Progenitor cell of endocrine pancreas (in vitro differentiated cells): ENCODE results near the gene ACD. TPM values are rescaled to one million over a fixed set of nuclear protein-coding genes. Genes with fewer than 3 reads are reported as not detected.

Experiments
- DNase-seq: peaks from one replicate; pipeline ENCODE4 v3.0.0; 2021; ENCODE audit warnings: low spot score; ENCODE audit not compliant: unreplicated experiment
- H3K27ac Mint-ChIP-seq: 2 replicates; pipeline ENCODE4 v1.8.0; 2021; ENCODE audit warnings: mild to moderate bottlenecking, moderate library complexity, mixed read lengths
- H3K27me3 Mint-ChIP-seq: 2 replicates; pipeline ENCODE4 v1.8.0; 2021; ENCODE audit warnings: mixed read lengths
- H3K36me3 Mint-ChIP-seq: 2 replicates; pipeline ENCODE4 v1.8.0; 2022; ENCODE audit warnings: mixed read lengths; ENCODE audit not compliant: insufficient read depth
- H3K4me1 Mint-ChIP-seq: 2 replicates; pipeline ENCODE4 v1.8.0; 2021; ENCODE audit warnings: low read depth, mixed read lengths
- H3K4me3 Mint-ChIP-seq: 2 replicates; pipeline ENCODE4 v1.8.0; 2021; ENCODE audit warnings: low read depth, mild to moderate bottlenecking, moderate library complexity, mixed read lengths
- H3K9me3 Mint-ChIP-seq: 2 replicates; pipeline ENCODE4 v1.8.0; 2021; ENCODE audit warnings: low read depth, mixed read lengths
- CTCF ChIP-seq: fragments of 200-600 bp; sonication (generic); IDR thresholded peaks from one replicate; pipeline ENCODE4 v1.5.0; 2021; ENCODE audit warnings: antibody characterized with exemption, mild to moderate bottlenecking; ENCODE audit not compliant: unreplicated experiment
- total RNA-seq: library from RNA; stranded (reverse); gene quantifications from 2 replicates; pipeline ENCODE4 v1.2.1, GENCODE V29; 2021

The ACD gene
- total RNA-seq, 1 donor from 2014 or later = 32.7 TPM

- peaks cover 3% of the 10 kb centered on the region for H3K4me1 Mint-ChIP-seq
- no peaks in the 10 kb centered on the region for H3K9me3 Mint-ChIP-seq
- H3K27ac Mint-ChIP-seq = peak within 1 kb of the TSS; percentile 74
- no peak for TF ChIP-seq CTCF
- DNase-seq = peak; percentile 80
- H3K36me3 Mint-ChIP-seq = peaks cover 4% of the 10 kb centered on the region
- peak within 1 kb of the TSS; percentile 80 for H3K4me3 Mint-ChIP-seq
- H3K27me3 Mint-ChIP-seq = no peaks in the 10 kb centered on the region
Measured at GRCh38 chr16:67666559-67667452, 6.7 kb upstream of the ACD start, which contains the start of the genes C16orf86 and ENKD1. Gene C16orf86 (plus strand): TSS chr16:67666814. CDS start chr16:67666971, 157 bp downstream. Gene ENKD1 (minus strand): TSS chr16:67666750. CDS start chr16:67666442, 308 bp downstream.

- no peak for TF ChIP-seq CTCF
- Mint-ChIP-seq H3K27me3 (no peaks in the 10 kb centered on the region), H3K9me3 (no peaks in the 10 kb centered on the region), H3K4me1 (peaks cover 7% of the 10 kb centered on the region), H3K36me3 (peaks cover 4% of the 10 kb centered on the region), H3K4me3 (peak overlapping the region; percentile 73), H3K27ac (no peak overlapping the region)
- DNase-seq = no peak
Measured at GRCh38 chr16:67666032-67666551, 6.0 kb upstream of the ACD start.

- Mint-ChIP-seq H3K4me3 (peak overlapping the region; percentile 73), H3K36me3 (peaks cover 4% of the 10 kb centered on the region), H3K9me3 (no peaks in the 10 kb centered on the region), H3K4me1 (peaks cover 8% of the 10 kb centered on the region), H3K27me3 (no peaks in the 10 kb centered on the region), H3K27ac (no peak overlapping the region)
- TF ChIP-seq CTCF = no peak
- no peak for DNase-seq
Measured at GRCh38 chr16:67665598-67665997, 5.5 kb upstream of the ACD start.

- Mint-ChIP-seq H3K36me3 (peaks cover 4% of the 10 kb centered on the region), H3K4me3 (peak overlapping the region; percentile 44), H3K4me1 (peaks cover 8% of the 10 kb centered on the region), H3K9me3 (no peaks in the 10 kb centered on the region), H3K27ac (no peak overlapping the region), H3K27me3 (no peaks in the 10 kb centered on the region)
- DNase-seq = no peak
- TF ChIP-seq CTCF = no peak
Measured at GRCh38 chr16:67664871-67665270, 4.8 kb upstream of the ACD start.

- peaks cover 9% of the 10 kb centered on the region for H3K4me1 Mint-ChIP-seq
- H3K9me3 Mint-ChIP-seq = no peaks in the 10 kb centered on the region
- peaks cover 4% of the 10 kb centered on the region for H3K36me3 Mint-ChIP-seq
- H3K4me3 Mint-ChIP-seq = peak overlapping the region; percentile 38
- no peak for TF ChIP-seq CTCF
- no peaks in the 10 kb centered on the region for H3K27me3 Mint-ChIP-seq
- no peak for DNase-seq
- peak overlapping the region; percentile 18 for H3K27ac Mint-ChIP-seq
Measured at GRCh38 chr16:67664258-67664657, 4.2 kb upstream of the ACD start.
